ENCODE data around the gene RHBDF2.
A peak's percentile ranks its signal among the peaks of the same experiment; 100 is the strongest.
"Not testable (repeated sequence)": the region's sequence is repeated elsewhere in the genome, so short reads cannot be mapped to it uniquely, and the experiment has no call there.

RHBDF2 gene

GRCh38 chr17:76535788-76536510, 34.7 kb upstream of the RHBDF2 start:
- no peaks in the 10 kb centered on the region for H3K36me3 ChIP-seq (replicated peaks in 1 of 2; ENCODE audit: control insufficient read depth in 2 of 2, insufficient read depth in 2 of 2, low read length in 2 of 2)
- no peak overlapping the region for H3K9ac ChIP-seq (ENCODE audit: low read depth, low read length, poor library complexity)
- H4K91ac ChIP-seq (ENCODE audit: low read depth, low read length, poor library complexity) = no peak overlapping the region
- no peak overlapping the region for H2BK12ac ChIP-seq (ENCODE audit: low read length)
- no peak overlapping the region for H2BK120ac ChIP-seq (ENCODE audit: low read depth, low read length)
- no peak overlapping the region for H2AK5ac ChIP-seq (ENCODE audit: low read depth, low read length)
- H3K4me3 ChIP-seq (ENCODE audit: low read length in 2 of 2) = no peak overlapping the region
- H2AFZ ChIP-seq (ENCODE audit: low read length) = no peak overlapping the region
- H2BK15ac ChIP-seq (ENCODE audit: low read length) = no peak overlapping the region
- no peak overlapping the region for H3K27ac ChIP-seq (replicated peaks; ENCODE audit: low read length)
- H3K4me1 ChIP-seq (ENCODE audit: control insufficient read depth in 2 of 2, insufficient read depth in 1 of 2, low read depth in 1 of 2, low read length in 2 of 2) = peaks cover 11 to 15% of the 10 kb centered on the region in 2 donors
- H4K8ac ChIP-seq (ENCODE audit: low read depth, low read length) = no peak overlapping the region
- no peak overlapping the region for H3K23ac ChIP-seq (ENCODE audit: low read depth, low read length, poor library complexity)
- WGBS, 2 donors (ENCODE audit: extremely low coverage in 2 of 2, insufficient read length in 2 of 2, insufficient replicate concordance in 1 of 2) = no CpG with 5 or more reads among the region's 19 CpGs
- no peak overlapping the region for H3K18ac ChIP-seq (ENCODE audit: low read length)
- H3K4ac ChIP-seq (ENCODE audit: low read length) = no peak overlapping the region
- no peak overlapping the region for H3K14ac ChIP-seq (ENCODE audit: low read length)
- no peaks in the 10 kb centered on the region for H3K9me3 ChIP-seq (replicated peaks in 1 of 2; ENCODE audit: control insufficient read depth in 2 of 2, insufficient read depth in 1 of 2, low read depth in 1 of 2, low read length in 2 of 2)
- H2BK5ac ChIP-seq (ENCODE audit: low read length) = no peak overlapping the region
- H3K27me3 ChIP-seq (ENCODE audit: control insufficient read depth in 3 of 3, insufficient read depth in 3 of 3, low read depth in 1 of 3, low read length in 3 of 3) = peaks cover 9 to 54% (median 40%) of the 10 kb centered on the region in 3 experiments
- H3K79me1 ChIP-seq (ENCODE audit: low read depth, low read length) = no peaks in the 10 kb centered on the region
- H3K4me2 ChIP-seq (ENCODE audit: insufficient read depth, low read length, poor library complexity, severe bottlenecking) = no peak overlapping the region
- no peak for DNase-seq (ENCODE audit: low spot score)

- no CpG with 5 or more reads among the region's 7 CpGs for WGBS, 2 donors (ENCODE audit: extremely low coverage in 2 of 2, insufficient read length in 2 of 2, insufficient replicate concordance in 1 of 2)
- peak overlapping the region; percentile 38 for H2BK15ac ChIP-seq (ENCODE audit: low read length)
These were observed 33.9 kb upstream of the RHBDF2 start for GRCh38 chr17:76534831-76535732.

GRCh38 chr17:76533640-76534359, 32.6 kb upstream of the RHBDF2 start:
- Histone ChIP-seq H3K4me1 (ENCODE audit: control insufficient read depth in 2 of 2, insufficient read depth in 1 of 2, low read depth in 1 of 2, low read length in 2 of 2) (peaks cover 20 to 26% of the 10 kb centered on the region in 2 donors), H3K27me3 (ENCODE audit: control insufficient read depth in 3 of 3, insufficient read depth in 3 of 3, low read depth in 1 of 3, low read length in 3 of 3) (peaks cover 9 to 42% (median 28%) of the 10 kb centered on the region in 3 experiments)
- not testable (repeated sequence) for H2AK5ac ChIP-seq (ENCODE audit: low read depth, low read length); H3K23ac ChIP-seq (ENCODE audit: low read depth, low read length, poor library complexity); H2BK12ac ChIP-seq (ENCODE audit: low read length); DNase-seq (ENCODE audit: low spot score); H3K14ac ChIP-seq (ENCODE audit: low read length); H3K36me3 ChIP-seq (replicated peaks in 1 of 2; ENCODE audit: control insufficient read depth in 2 of 2, insufficient read depth in 2 of 2, low read length in 2 of 2); H4K8ac ChIP-seq (ENCODE audit: low read depth, low read length); H3K27ac ChIP-seq (replicated peaks; ENCODE audit: low read length); H3K4me2 ChIP-seq (ENCODE audit: insufficient read depth, low read length, poor library complexity, severe bottlenecking); H2BK120ac ChIP-seq (ENCODE audit: low read depth, low read length); H2AFZ ChIP-seq (ENCODE audit: low read length); H3K79me1 ChIP-seq (ENCODE audit: low read depth, low read length); H3K9me3 ChIP-seq (replicated peaks in 1 of 2; ENCODE audit: control insufficient read depth in 2 of 2, insufficient read depth in 1 of 2, low read depth in 1 of 2, low read length in 2 of 2); H2BK15ac ChIP-seq (ENCODE audit: low read length); H3K4ac ChIP-seq (ENCODE audit: low read length); H3K18ac ChIP-seq (ENCODE audit: low read length); H3K4me3 ChIP-seq (ENCODE audit: low read length in 2 of 2); H2BK5ac ChIP-seq (ENCODE audit: low read length); H3K9ac ChIP-seq (ENCODE audit: low read depth, low read length, poor library complexity); H4K91ac ChIP-seq (ENCODE audit: low read depth, low read length, poor library complexity)
- no CpG with 5 or more reads among the region's 9 CpGs for WGBS, 2 donors (ENCODE audit: extremely low coverage in 2 of 2, insufficient read length in 2 of 2, insufficient replicate concordance in 1 of 2)

More at GRCh38 chr17:76534831-76535732, 33.9 kb upstream of the RHBDF2 start:
- no peak overlapping the region for H3K14ac ChIP-seq (ENCODE audit: low read length)
- no peak overlapping the region for H3K9ac ChIP-seq (ENCODE audit: low read depth, low read length, poor library complexity)
- H4K91ac ChIP-seq (ENCODE audit: low read depth, low read length, poor library complexity) = peak overlapping the region; percentile 6
- H3K9me3 ChIP-seq (replicated peaks in 1 of 2; ENCODE audit: control insufficient read depth in 2 of 2, insufficient read depth in 1 of 2, low read depth in 1 of 2, low read length in 2 of 2) = no peaks in the 10 kb centered on the region
- H2BK120ac ChIP-seq (ENCODE audit: low read depth, low read length) = no peak overlapping the region
- no peak overlapping the region for H2BK12ac ChIP-seq (ENCODE audit: low read length)
- H3K4me1 ChIP-seq (ENCODE audit: control insufficient read depth in 2 of 2, insufficient read depth in 1 of 2, low read depth in 1 of 2, low read length in 2 of 2) = peaks cover 10 to 16% of the 10 kb centered on the region in 2 donors
- peak overlapping the region; percentile 51 for H3K23ac ChIP-seq (ENCODE audit: low read depth, low read length, poor library complexity)
- no peak overlapping the region for H3K4me2 ChIP-seq (ENCODE audit: insufficient read depth, low read length, poor library complexity, severe bottlenecking)
- peaks cover 9 to 54% (median 38%) of the 10 kb centered on the region in 3 experiments for H3K27me3 ChIP-seq (ENCODE audit: control insufficient read depth in 3 of 3, insufficient read depth in 3 of 3, low read depth in 1 of 3, low read length in 3 of 3)
- no peak overlapping the region for H3K4me3 ChIP-seq (ENCODE audit: low read length in 2 of 2)
- peak overlapping the region; percentile 20 for H2AK5ac ChIP-seq (ENCODE audit: low read depth, low read length)
- no peak overlapping the region for H3K27ac ChIP-seq (replicated peaks; ENCODE audit: low read length)
- no peak overlapping the region for H4K8ac ChIP-seq (ENCODE audit: low read depth, low read length)
- H2BK5ac ChIP-seq (ENCODE audit: low read length) = no peak overlapping the region
- DNase-seq (ENCODE audit: low spot score) = no peak
- H3K18ac ChIP-seq (ENCODE audit: low read length) = peak overlapping the region; percentile 53
- no peaks in the 10 kb centered on the region for H3K79me1 ChIP-seq (ENCODE audit: low read depth, low read length)
- no peak overlapping the region for H3K4ac ChIP-seq (ENCODE audit: low read length)
- no peaks in the 10 kb centered on the region for H3K36me3 ChIP-seq (replicated peaks in 1 of 2; ENCODE audit: control insufficient read depth in 2 of 2, insufficient read depth in 2 of 2, low read length in 2 of 2)
- no peak overlapping the region for H2AFZ ChIP-seq (ENCODE audit: low read length)
